Psoas muscle (tissue), 8 donors: ENCODE results near the gene LUC7L2. TPM values are rescaled to one million over a fixed set of nuclear protein-coding genes. Genes with fewer than 3 reads are reported as not detected.

ENCODE experiments used
- ATAC-seq, 4 donors: fragments of 200-7000 bp; cut with Tn5 transposase; one replicate each; pipeline ENCODE4 v1.9.1; 2020; ENCODE audit warnings: moderate library complexity in 3 of 4, mild to moderate bottlenecking in 2 of 4
- DNase-seq, 2 donors: peaks; one replicate each; pipeline ENCODE4 v3.0.0-alpha.2; 2020
- H3K27ac ChIP-seq: fragments of 200-600 bp; one replicate; pipeline ENCODE4 v1.8.0; 2022
- H3K27me3 ChIP-seq, 3 donors: fragments of 200-600 bp in 1 of 3; one replicate each; pipeline versions ENCODE4 v1.6.1 to v1.8.0; 2013 to 2022; ENCODE audit warnings: low read length in 2 of 3, mild to moderate bottlenecking in 2 of 3, moderate library complexity in 1 of 3; ENCODE audit not compliant: insufficient read depth in 3 of 3
- H3K36me3 ChIP-seq, 2 donors: fragments of 200-600 bp in 1 of 2; one replicate each; pipeline versions ENCODE4 v1.6.1 to v1.8.0; 2013 to 2022; ENCODE audit warnings: low read depth in 1 of 2, mild to moderate bottlenecking in 1 of 2, moderate library complexity in 1 of 2; ENCODE audit not compliant: insufficient read depth in 1 of 2
- H3K4me1 ChIP-seq: fragments of 200-600 bp; one replicate; pipeline ENCODE4 v1.8.0; 2022
- H3K4me3 ChIP-seq: fragments of 200-600 bp; one replicate; pipeline ENCODE4 v1.8.0; 2022; ENCODE audit warnings: mild to moderate bottlenecking
- H3K9me3 ChIP-seq: fragments of 200-600 bp; one replicate; pipeline ENCODE4 v1.8.0; 2022
- CTCF ChIP-seq: fragments of 200-600 bp; IDR thresholded peaks from one replicate; pipeline ENCODE4 v1.8.0; 2022; ENCODE audit warnings: antibody characterized with exemption
- WGBS, 3 donors: extraction: QIAGEN DNeasy Blood & Tissue Kit; methylation state at CpG; one replicate each; pipeline versions ENCODE4 v1.1.6 to v1.1.7; 2013; 5-methylcytosine and 5-hydroxymethylcytosine counted together
- intact Hi-C, 2 donors: fragments of 100-400 bp; cut with DNase I; formaldehyde crosslinking; loops; one replicate each; pipeline versions ENCODE4 v1.11.0 to v1.14.2; 2022
- polyA plus RNA-seq, 3 donors: library from polyadenylated mRNA; stranded (reverse); fragments of 200-250 nt; gene quantifications; one replicate each; pipeline ENCODE4 v1.2.3, GENCODE V29; 2013
- total RNA-seq, 4 donors: library from RNA; stranded (reverse); fragmentation: NEBNext Ultra II Directional in 2 of 4; extraction: Animal tissue kit (Norgen Biotek cat#: 25700) in 2 of 4; gene quantifications; one replicate each; pipeline versions ENCODE4 v1.2.1 to v1.2.4, GENCODE V29; 2021 to 2023
- donor health status: healthy with polysubstance abuse.
- donor health status: DM: no; HTN: no; CAD: no; lungs with moderate emphysema.
- donor health status: Bipolar disorder and iron deficiency.
- donor health status: healthy.
- donor health status: DM: yes; HTN: yes; CAD: no.
- donor health status: DM: no; HTN: no; CAD: no.
- donor health status: DM: no; HTN: no; CAD: no.
- donor health status: DM: yes; HTN: yes; CAD: no.

Gene LUC7L2
- total and polyA plus RNA-seq, 7 donors, result 41.6 to 82.3 (median 47.8) TPM

DNA sequence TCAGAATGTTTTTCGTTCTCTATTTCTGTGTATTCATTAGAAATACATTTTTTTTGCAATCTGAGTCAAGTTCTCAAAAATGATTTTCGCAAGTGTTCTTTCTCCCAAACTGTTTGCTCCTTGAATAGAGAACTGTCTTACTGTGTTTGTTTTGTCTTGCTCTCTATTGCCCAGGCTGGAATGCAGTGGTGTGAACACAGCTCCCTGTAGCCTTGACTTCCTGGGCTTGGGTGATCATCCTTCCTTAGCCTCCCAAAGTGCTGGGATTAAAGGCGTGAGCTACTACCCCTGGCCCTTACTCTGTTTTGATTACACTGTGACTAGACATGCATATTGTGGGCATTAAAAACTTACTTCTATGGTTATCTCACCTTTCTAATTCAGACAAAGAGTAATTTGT, 56.7 kb downstream of the LUC7L2 start:
- H3K4me1 ChIP-seq, result no peaks in the 10 kb centered on the region
- H3K27ac ChIP-seq, result no peak overlapping the region
- ATAC-seq (no peak), DNase-seq (no peak)
- peaks cover 4 to 100% of the 10 kb centered on the region in 2 donors for H3K36me3 ChIP-seq
- intact Hi-C loops, result loop anchor here in 1 of 2 donors (5.0 kb wide), 1 partner anchor 34 kb away; no protein-coding TSS in a partner anchor
- TF ChIP-seq CTCF, result no peak
- 96 to 99% (median 98%) methylated on average over 3 of the region's 3 CpGs for WGBS, 3 donors
- no peak overlapping the region for H3K4me3 ChIP-seq
- no peaks in the 10 kb centered on the region for H3K9me3 ChIP-seq
- H3K27me3 ChIP-seq, result no peaks in the 10 kb centered on the region

DNA sequence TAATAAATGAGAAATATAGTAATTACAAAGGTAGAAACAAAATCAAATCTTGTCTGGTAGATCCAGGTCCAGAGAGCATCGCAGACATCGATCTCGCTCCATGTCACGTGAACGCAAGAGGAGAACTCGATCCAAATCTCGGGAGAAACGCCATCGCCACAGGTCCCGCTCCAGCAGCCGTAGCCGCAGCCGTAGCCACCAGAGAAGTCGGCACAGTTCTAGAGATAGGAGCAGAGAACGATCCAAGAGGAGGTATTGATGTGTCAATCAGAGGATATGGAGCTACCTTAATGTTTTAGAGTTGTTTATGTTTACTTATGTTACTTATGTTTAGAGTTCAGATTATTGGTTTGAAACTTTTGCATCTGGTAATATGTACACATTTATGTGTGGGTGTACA, 57.8 kb downstream of the LUC7L2 start:
- WGBS, 3 donors, result 96 to 97% (median 97%) methylated on average over 15 of the region's 15 CpGs
- Histone ChIP-seq H3K27ac (no peak overlapping the region), H3K36me3 (peaks cover 7 to 100% of the 10 kb centered on the region in 2 donors), H3K4me3 (no peak overlapping the region), H3K27me3 (no peaks in the 10 kb centered on the region), H3K9me3 (no peaks in the 10 kb centered on the region), H3K4me1 (no peaks in the 10 kb centered on the region)
- no peak for TF ChIP-seq CTCF
- DNase-seq (no peak), ATAC-seq (no peak)
- intact Hi-C loops, result loop anchor here in 1 of 2 donors (5.0 kb wide), 1 partner anchor 35 kb away; no protein-coding TSS in a partner anchor

DNA sequence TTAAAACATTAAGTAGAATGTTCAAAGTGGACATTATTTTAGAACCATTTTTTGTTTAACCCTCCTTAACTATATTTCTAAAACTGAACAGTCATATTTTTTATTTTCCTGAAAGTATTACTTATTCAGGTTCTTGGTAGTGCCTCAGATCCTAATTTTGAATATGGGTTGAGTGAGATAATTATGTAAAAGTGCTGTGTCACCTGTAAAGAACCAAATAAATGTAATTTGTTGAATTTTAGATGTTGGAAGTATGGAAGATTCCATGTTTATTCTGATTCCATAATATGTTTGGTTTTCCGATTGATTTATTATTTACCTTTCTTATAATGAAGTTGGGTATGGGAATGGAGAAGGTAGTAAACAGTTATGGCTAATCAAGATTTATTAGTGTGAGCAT, 61.4 kb downstream of the LUC7L2 start:
- ATAC-seq (no peak), DNase-seq (no peak)
- no peak for TF ChIP-seq CTCF
- Histone ChIP-seq H3K36me3 (peaks cover 5 to 84% of the 10 kb centered on the region in 2 donors), H3K27ac (no peak overlapping the region), H3K4me3 (no peak overlapping the region), H3K27me3 (no peaks in the 10 kb centered on the region), H3K9me3 (no peaks in the 10 kb centered on the region), H3K4me1 (no peaks in the 10 kb centered on the region)
- intact Hi-C loops, result loop anchor here in 1 of 2 donors (5.0 kb wide), 1 partner anchor 49 kb away; no protein-coding TSS in a partner anchor
- 0 to 48% (median 0%) methylated on average over 1 of the region's 1 CpG for WGBS, 3 donors

DNA sequence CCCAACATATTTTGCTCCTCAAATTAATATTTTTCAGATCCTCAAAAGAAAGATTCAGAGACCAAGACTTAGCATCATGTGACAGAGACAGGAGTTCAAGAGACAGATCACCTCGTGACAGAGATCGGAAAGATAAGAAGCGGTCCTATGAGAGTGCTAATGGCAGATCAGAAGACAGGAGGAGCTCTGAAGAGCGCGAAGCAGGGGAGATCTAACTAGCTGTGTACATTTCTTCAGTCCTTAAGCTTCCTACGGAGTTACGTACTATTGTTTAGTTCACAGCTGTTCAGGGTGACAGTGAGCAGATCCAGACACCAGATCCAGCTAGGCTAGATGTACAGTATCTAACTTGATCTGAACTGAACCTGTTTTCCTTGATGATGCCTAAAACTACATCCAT, 62.4 kb downstream of the LUC7L2 start:
- 76 to 83% (median 78%) methylated on average over 7 of the region's 7 CpGs for WGBS, 3 donors
- ATAC-seq, result no peak

More for the DNA sequence above, 62.4 kb downstream of the LUC7L2 start:
- no peaks in the 10 kb centered on the region for H3K4me1 ChIP-seq
- no peaks in the 10 kb centered on the region for H3K9me3 ChIP-seq
- no peak for TF ChIP-seq CTCF
- peaks cover 3 to 77% of the 10 kb centered on the region in 2 donors for H3K36me3 ChIP-seq
- H3K27me3 ChIP-seq, result no peaks in the 10 kb centered on the region
- intact Hi-C loops, result loop anchor here in 1 of 2 donors (5.0 kb wide), 1 partner anchor 50 kb away; no protein-coding TSS in a partner anchor
- H3K4me3 ChIP-seq, result no peak overlapping the region
- no peak for DNase-seq
- H3K27ac ChIP-seq, result no peak overlapping the region
